ENCODE measurements around the gene KBTBD4. TPM values are rescaled to one million over a fixed set of nuclear protein-coding genes. Genes with fewer than 3 reads are reported as not detected.

The KBTBD4 gene
- total and polyA plus RNA-seq, 2 of the 13 experiments (the other 11 are each of a cell fraction or from before 2014, with no cell fraction given), result 8.5 to 12.8 TPM

- TF ChIP-seq ZHX1 (CRISPR knock-in tag; IDR thresholded peaks at IDR 0.05; ENCODE audit: low read depth) (0 out of 2 replicates have a peak, but pooled peaks have one; percentile 13), ZBTB42 (CRISPR knock-in tag; IDR thresholded peaks at IDR 0.05) (no peak), CHCHD3 (CRISPR knock-in tag; IDR thresholded peaks at IDR 0.05) (0 out of 2 replicates have a peak, but pooled peaks have one; percentile 36), E2F2 (CRISPR knock-in tag; IDR thresholded peaks at IDR 0.05; ENCODE audit: borderline replicate concordance) (no peak), ZNF503 (CRISPR knock-in tag; IDR thresholded peaks at IDR 0.05) (no peak), ZNF280B (CRISPR knock-in tag; IDR thresholded peaks at IDR 0.05; ENCODE audit: borderline replicate concordance) (0 out of 2 replicates have a peak, but pooled peaks have one; percentile 19), ZSCAN30 (CRISPR knock-in tag; IDR thresholded peaks at IDR 0.05) (no peak), KDM5B (CRISPR knock-in tag; IDR thresholded peaks at IDR 0.05; ENCODE audit: borderline replicate concordance) (peak; percentile 60; the same call in 1 of the 2 replicates), HIVEP1 (CRISPR knock-in tag; IDR thresholded peaks at IDR 0.05) (no peak), MXD4 (CRISPR knock-in tag; IDR thresholded peaks at IDR 0.05) (no peak), TBX2 (CRISPR knock-in tag; IDR thresholded peaks at IDR 0.05; ENCODE audit: borderline replicate concordance) (peak; percentile 46; the same call in 1 of the 2 replicates), MEIS1 (CRISPR knock-in tag; IDR thresholded peaks at IDR 0.05; ENCODE audit: borderline replicate concordance) (peak; percentile 73; the same call in 1 of the 2 replicates), ATF7-NPFF (CRISPR knock-in tag; IDR thresholded peaks at IDR 0.05; ENCODE audit: low read depth) (peak; percentile 67; the same call in 1 of the 2 replicates), PHF8 (CRISPR knock-in tag; IDR thresholded peaks at IDR 0.05) (peak; percentile 42; the same call in 1 of the 2 replicates), ATF1 (CRISPR knock-in tag; IDR thresholded peaks at IDR 0.05) (no peak), MYPOP (CRISPR knock-in tag; IDR thresholded peaks at IDR 0.05) (no peak; the same call in 1 of the 2 replicates), HMG20A (CRISPR knock-in tag; IDR thresholded peaks at IDR 0.05; ENCODE audit: borderline replicate concordance) (no peak)
Measured at GRCh38 chr11:47587723-47588326, 9.1 kb upstream of the KBTBD4 start (continued).
